GM12875 (cell line): ENCODE measurements around the gene ACTN1.

Experiments
- H3K4me3 ChIP-seq: one replicate; pipeline ENCODE4 v1.5.1; 2011; ENCODE audit warnings: low read depth, low read length, control low read depth
- TF ChIP-seq, protein P1 (sequence below): IDR thresholded peaks from 2 replicates; pipeline ENCODE4 v1.5.1; 2011; ENCODE audit warnings: low read depth, mild to moderate bottlenecking, control low read depth, inconsistent platforms, low read length, moderate library complexity, borderline replicate concordance; ENCODE audit not compliant: insufficient read depth

The ACTN1 gene

DNA sequence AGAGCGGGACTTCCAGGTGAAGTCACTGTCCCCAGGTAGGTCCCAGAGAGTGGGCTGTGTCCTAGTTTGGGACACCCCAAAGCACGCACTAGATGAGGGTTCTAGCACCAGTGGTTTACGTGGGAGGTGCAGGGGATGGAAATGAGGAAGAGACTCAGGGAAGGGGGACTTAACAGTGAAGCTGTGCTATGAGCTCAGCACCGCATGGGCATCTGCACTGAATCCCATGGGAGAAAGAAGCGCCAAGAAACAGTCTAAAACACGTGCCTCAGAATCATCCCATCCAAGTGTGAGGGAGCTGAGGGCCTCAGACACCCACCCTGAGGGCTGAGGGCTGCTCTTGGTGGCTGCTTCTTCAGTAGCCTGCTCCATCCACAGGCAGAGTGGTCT, 114.7 kb downstream of the ACTN1 start:
- H3K4me3 ChIP-seq = no peak overlapping the region
- TF ChIP-seq, protein P1, sequence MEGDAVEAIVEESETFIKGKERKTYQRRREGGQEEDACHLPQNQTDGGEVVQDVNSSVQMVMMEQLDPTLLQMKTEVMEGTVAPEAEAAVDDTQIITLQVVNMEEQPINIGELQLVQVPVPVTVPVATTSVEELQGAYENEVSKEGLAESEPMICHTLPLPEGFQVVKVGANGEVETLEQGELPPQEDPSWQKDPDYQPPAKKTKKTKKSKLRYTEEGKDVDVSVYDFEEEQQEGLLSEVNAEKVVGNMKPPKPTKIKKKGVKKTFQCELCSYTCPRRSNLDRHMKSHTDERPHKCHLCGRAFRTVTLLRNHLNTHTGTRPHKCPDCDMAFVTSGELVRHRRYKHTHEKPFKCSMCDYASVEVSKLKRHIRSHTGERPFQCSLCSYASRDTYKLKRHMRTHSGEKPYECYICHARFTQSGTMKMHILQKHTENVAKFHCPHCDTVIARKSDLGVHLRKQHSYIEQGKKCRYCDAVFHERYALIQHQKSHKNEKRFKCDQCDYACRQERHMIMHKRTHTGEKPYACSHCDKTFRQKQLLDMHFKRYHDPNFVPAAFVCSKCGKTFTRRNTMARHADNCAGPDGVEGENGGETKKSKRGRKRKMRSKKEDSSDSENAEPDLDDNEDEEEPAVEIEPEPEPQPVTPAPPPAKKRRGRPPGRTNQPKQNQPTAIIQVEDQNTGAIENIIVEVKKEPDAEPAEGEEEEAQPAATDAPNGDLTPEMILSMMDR = no peak

DNA sequence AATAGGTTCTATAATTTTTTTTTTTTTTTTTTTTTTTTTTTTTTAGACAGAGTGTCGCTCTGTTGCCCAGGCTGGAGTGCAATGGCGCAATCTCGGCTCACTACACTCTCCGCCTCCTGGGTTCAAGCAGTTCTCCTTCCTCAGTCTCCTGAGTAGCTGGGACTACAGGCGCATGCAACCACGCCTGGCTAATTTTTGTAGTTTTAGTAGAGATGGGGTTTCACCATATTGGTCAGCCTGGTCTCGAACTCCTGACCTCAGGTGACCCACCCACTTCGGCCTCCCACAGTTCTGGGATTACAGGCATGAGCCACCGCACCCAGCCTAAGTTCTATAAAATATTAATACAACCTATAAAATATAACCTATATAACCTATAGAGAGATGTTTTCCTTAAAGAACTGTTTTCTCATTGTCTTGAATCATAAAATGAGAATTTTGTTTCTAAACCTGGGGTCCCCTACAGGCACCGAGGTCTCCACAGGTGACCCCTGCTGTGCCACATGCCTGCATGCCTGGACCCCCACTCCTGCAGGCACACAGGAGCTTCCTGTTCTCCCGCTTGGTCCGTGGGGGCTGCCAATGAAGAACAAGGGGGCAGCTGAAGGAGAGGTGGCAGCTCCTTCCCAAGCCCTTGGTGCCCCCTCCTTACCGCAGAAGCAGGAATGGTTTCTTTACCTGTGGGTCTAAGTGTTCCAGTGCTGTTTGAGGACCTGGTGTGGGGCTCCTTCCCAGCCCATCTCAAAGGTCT, 115.3 kb downstream of the ACTN1 start:
- H3K4me3 ChIP-seq = no peak overlapping the region
- TF ChIP-seq, protein P1 = no peak

DNA sequence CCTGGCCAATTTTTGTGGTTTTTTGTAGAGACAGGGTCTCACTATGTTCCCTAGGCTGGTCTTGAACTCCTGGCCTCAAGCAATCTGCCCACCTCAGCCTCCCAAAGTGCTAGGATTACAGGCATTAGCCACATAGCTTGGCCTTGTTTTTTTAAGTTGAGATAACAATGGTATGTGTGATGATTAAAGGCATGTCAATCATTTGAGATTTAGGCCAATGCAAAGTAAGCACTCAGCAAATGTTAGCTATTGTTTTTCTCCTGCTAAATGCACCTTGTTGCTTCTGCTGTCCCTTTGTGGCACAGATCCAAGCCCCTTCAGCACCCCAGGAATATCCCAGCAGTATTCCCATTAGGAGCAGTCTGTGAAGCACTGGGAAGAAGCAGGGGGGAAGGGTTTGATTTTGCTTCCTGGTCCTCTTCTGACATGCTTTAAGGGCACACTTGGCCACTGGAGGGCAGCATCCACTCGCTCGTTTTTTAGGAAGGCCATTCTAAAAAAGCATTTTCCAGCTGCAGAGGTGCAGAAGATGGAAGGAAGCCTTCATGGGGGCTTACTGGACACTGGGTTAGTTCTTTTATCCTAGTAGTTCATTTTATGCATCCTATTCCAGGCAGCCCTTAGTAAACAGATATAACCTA, 116.0 kb downstream of the ACTN1 start:
- TF ChIP-seq, protein P1 = peak; percentile 70
- H3K4me3 ChIP-seq = no peak overlapping the region

DNA sequence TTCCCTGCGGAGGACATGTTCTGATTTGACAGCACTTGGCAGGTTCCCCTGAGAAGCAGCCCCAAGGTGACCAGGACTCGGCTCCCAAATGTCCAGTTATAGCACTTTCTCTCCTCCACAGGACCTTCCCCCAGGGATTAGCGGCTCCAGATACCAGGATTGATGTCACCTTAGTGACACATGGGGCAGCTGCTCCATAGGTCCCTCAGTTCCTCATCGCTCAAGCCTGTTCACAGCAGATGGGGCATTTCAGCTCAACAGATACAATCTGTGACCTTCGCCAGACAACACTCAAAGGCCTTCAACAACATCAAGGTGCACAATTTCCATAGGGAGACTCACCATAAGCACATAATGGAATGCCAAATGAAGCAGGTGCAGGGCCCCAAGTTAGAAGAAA, 118.3 kb downstream of the ACTN1 start:
- H3K4me3 ChIP-seq = no peak overlapping the region
- TF ChIP-seq, protein P1 = no peak

DNA sequence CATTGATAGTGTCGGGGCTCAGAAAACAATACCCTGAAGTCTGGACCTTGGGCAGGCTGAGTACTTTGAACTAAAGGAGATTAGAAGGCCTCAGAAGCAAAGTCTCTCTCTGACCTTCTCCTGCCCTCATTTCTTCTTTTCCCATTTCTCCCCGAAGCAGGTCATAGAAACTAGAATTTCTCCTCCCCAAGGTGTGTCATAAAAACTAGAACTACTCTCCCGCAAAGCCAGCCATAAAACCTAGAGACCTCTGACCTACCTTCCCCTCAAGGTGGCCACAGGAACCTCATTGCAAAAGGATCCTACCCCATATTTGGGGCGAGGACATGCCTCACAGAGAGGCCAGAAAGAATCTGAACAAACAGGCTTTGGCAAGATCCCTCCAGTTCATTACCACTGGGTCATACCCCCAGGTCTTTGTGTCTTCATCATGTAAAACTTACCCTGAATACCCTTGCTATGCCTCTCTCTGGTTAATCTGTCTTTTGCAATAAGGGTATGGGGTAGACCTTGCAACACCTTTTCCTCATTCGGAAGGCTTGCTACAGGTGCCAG, 121.5 kb downstream of the ACTN1 start:
- TF ChIP-seq, protein P1 = no peak
- H3K4me3 ChIP-seq = no peak overlapping the region

DNA sequence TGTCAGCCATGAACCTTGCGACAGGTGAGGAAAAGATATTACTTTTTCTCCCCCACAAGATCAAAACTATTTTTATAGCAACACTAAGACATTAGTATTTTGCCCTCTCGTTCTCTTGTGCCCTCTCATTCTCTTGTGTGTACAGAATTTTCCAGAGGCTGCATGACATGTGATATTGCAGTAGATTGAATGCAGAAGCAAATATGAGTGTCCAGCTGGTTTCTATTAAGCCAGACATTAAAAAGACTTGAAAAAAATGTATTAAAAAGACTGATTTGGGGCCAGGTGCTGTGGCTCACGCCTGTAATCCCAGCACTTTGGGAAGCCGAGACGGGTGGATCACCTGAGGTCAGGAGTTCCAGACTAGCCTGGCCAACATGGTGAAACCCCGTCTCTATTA, 122.5 kb downstream of the ACTN1 start:
- TF ChIP-seq, protein P1 = no peak
- H3K4me3 ChIP-seq = no peak overlapping the region

DNA sequence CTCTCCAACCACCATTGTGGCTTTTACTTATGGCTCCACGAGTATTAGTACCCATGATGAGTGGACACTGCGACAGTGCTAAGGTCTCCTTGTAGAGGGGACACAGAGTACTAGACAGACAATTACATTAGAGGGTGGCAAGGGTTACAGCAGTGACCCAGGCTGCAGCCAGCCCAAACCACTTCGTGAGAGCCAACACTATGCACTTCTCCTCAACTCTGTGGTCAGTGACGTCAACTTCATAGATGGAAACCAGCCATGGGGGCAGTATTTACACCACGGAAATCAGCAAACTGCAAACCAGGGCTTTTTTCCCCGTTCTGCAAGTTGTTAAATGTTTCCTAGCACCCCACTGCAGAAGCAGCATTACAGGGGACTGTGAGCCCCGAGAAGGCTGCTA, 124.7 kb downstream of the ACTN1 start:
- TF ChIP-seq, protein P1 = no peak
- no peak overlapping the region for H3K4me3 ChIP-seq
